Measurements from ENCODE around the gene MTX3. TPM values are rescaled to one million over a fixed set of nuclear protein-coding genes. Genes with fewer than 3 reads are reported as not detected.

MTX3 gene
- total RNA-seq, 1 experiment from 2014 or later = 10.5 TPM

DNA sequence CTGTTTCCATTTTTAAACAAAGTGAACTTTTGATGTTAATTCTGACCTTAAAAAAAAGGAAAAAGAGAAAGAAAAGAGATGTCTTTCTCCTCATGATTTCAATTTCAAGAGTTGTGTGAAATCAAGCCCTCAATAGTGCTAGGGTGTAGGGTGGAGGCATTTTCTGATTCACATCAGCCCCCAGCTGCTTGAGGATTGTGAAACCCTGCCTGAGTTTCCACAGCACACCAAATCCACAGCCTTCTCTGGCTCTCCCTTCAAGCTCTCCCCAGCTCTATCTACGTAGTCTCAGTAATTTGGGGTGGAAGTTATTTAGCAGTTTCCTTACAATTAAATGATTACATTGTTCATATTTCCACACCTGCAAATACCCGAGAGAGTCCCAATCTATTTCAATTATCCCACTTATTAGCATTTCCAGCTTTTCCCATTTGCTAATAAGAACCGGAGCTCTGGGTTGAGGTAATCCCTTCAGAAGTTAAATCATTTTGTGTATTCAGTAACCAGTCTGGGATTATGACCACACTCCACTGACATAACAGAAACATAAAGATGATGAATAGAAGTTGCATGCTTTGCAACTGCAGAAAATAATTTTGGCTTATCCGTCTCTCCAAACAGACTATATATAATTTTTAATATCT is 54.9 kb downstream of the MTX3 start:
- DNase-seq (ENCODE audit: low read depth) = no peak

DNA sequence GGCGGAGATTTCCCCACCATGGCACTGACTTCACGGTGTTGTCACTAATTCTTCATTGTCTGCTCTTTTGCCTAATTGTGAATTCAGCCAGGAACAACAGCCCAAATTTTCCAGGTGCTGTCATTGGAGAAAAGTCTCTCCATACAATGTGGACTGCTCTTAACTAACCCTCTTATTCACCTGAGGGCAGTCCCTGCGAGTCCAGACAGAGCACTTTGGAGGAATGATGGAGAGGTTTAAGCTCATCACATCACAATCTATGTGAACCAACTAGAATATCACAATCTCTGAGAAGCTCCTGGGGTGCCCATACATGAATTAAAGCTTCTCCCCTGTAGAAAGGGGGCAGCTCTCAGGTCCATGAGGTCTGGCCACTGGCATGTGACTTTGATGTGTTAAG is 56.4 kb downstream of the MTX3 start:
- DNase-seq (ENCODE audit: low read depth) = no peak

DNA sequence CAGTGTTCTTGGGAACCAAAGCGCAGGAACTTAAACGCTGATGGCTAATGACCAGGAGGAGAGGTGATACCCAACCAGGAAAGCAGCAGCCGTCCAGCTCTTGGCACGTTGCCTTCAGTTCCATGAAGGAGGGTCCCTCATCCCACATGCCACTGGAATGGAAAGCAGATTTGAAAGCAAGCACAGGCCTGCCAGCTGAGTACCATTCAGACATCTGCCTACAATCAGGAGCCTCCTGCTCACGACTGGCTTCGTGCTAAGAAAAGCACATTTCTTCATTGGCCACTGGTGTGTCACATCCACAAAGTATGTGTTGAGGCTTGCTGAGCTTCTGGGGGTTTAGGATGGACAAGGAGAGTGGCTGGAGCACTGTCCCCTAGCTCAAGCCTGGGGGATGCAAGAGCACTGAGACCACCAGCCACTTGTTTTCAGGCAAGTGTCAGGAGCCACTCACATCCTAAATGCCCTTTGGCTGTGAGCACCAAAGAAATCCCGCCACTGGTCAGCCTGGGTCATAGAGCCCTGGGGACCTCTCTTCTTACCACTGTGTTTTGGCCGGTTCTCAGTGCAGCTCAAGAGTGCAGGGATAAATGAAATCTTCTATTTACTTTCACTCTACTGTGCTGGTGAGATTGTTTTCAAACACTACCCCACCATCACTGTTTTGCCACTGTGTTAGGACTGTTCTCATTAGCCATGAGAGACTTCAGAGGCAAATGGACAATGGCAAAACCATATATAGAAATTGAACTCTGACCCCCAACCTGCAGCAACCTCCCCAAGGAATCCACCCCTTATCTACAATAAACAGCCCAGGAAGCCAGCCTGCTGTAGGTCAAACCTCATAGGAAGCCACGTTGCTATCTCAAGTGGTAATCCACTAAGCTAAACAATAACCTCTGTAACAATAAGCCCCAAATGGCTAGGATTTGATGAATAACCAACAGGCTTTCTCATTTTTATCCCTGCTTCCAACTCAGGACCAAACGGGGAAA is 58.3 kb downstream of the MTX3 start:
- no peak for DNase-seq (ENCODE audit: low read depth)

DNA sequence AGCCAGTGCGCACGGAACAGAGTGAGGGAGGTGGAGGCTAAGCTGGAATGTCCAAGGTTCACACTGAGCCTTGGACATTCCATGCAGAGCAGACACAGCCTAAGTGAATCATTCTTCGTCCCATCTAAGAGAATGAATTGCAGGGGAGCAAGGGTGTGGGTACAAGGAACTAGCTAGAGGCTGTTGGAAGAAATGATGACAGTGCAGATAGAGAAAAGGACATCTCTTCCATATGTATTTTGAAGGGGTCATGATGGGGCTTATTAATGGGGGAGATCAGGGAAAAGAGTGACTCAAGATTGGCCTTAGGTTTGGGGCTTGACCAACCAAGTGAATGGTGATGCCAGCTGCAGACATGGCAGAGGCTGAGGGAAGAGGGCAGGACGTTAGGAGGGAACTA is 59.2 kb downstream of the MTX3 start:
- no peak for DNase-seq (ENCODE audit: low read depth)

DNA sequence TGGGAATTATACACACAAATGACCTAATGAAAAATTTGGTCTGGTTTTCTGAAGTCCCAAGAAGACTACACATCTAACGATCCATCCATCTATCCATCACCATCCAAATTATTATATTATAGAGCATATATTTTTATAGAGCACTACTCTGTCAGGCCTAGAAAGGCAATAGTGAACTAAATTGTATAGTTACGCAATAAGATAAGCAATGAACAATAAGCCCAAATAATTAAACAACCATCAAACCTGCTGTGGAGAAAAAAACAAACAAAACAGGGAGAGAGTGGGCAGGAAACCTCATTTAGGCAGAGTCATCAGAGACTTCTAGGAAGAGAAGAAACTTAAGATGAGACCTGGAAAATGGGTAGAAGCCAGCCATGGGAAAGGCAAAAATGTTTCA is 59.7 kb downstream of the MTX3 start:
- no peak for DNase-seq (ENCODE audit: low read depth)

DNA sequence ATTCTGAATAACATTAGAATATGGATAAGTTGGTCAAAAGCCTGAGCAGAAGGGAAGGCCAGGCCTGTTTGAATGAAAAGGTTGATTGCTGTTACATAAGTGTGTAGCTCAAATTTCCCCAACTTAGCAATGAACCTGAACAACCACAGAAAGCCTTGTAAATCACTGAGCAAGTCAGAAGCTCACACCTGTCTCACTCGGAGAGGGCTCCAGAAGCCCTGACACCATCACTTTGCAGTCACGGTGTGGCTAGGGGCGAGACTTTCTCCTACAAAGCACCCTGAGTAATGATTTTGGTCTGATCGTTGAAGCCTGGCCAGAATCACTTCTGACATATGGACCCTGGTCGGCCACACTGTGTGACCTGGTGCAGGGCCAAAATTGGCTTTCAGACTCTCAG is 62.0 kb downstream of the MTX3 start:
- no peak for DNase-seq (ENCODE audit: low read depth)

Small RNA genes lying within 50 kb of the gene (small RNA-seq; reads per million reads assigned to genes)
- gene TRMT112P2 = not detected

Other genes with a start within 250 kb of the MTX3 start
- 0.53 and 2.0 TPM in 2 replicates for gene THBS4, start 44.1 kb upstream of the MTX3 start, total RNA-seq (2014; rRNA removed; shearing (Covaris generic))